Activated CD4-positive, alpha-beta T cell treated with anti-CD3 and anti-CD28 coated beads, Interleukin-2, amount 50 U/mL, for 48 hours (primary cell): ENCODE measurements around the gene RAB40C.

ENCODE experiments used
- DNase-seq, 2 experiments: peaks; one replicate each; pipeline ENCODE4 v3.0.0-alpha.2; 2020

The RAB40C gene

GRCh38 chr16:575354-576196 is 14.3 kb upstream of the RAB40C start:
- DNase-seq, result no peak

- no peak for DNase-seq
Observed at GRCh38 chr16:576197-576822, 13.6 kb upstream of the RAB40C start.

GRCh38 chr16:576823-577201 is 13.1 kb upstream of the RAB40C start:
- no peak for DNase-seq

GRCh38 chr16:577796-578195 is 12.1 kb upstream of the RAB40C start:
- DNase-seq, result no peak

- no peak for DNase-seq
Observed at GRCh38 chr16:578232-578869, 11.5 kb upstream of the RAB40C start.

- DNase-seq, result peak; percentile 74 to 80
Observed at GRCh38 chr16:578870-579405, 10.9 kb upstream of the RAB40C start.

GRCh38 chr16:580141-580945 is 9.5 kb upstream of the RAB40C start:
- DNase-seq, result no peak

- DNase-seq, result no peak
Observed at GRCh38 chr16:580946-581498, 8.8 kb upstream of the RAB40C start.

- no peak for DNase-seq
Observed at GRCh38 chr16:582218-582613, 7.7 kb upstream of the RAB40C start.

- no peak for DNase-seq
Observed at GRCh38 chr16:582614-583331, 7.1 kb upstream of the RAB40C start.

- DNase-seq, result no peak
Observed at GRCh38 chr16:583470-583814, 6.4 kb upstream of the RAB40C start.

GRCh38 chr16:583815-584591 is 5.9 kb upstream of the RAB40C start:
- no peak for DNase-seq

GRCh38 chr16:585351-585750 is 4.5 kb upstream of the RAB40C start:
- no peak for DNase-seq

GRCh38 chr16:586047-586644 is 3.7 kb upstream of the RAB40C start:
- DNase-seq, result no peak

- DNase-seq, result no peak
Observed at GRCh38 chr16:586645-587590, 2.9 kb upstream of the RAB40C start.

GRCh38 chr16:588639-588888 is 1.3 kb upstream of the RAB40C start:
- peak; percentile 60 to 69 for DNase-seq

- peak; percentile 98 to 99 for DNase-seq
Observed at GRCh38 chr16:588889-589657, 793 bp upstream of the RAB40C start.

- DNase-seq, result no peak
Observed at GRCh38 chr16:590188-590814, 435 bp downstream of the RAB40C start.

GRCh38 chr16:590815-591200 is 942 bp downstream of the RAB40C start:
- no peak for DNase-seq
